HFFc6 (cell line): ENCODE measurements around the gene PDE3B. TPM values are rescaled to one million over a fixed set of nuclear protein-coding genes. Genes with fewer than 3 reads are reported as not detected.
"Not testable (repeated sequence)": the region's sequence is repeated elsewhere in the genome, so short reads cannot be mapped to it uniquely, and the experiment has no call there.

Experiments used
- DNase-seq: peaks from one replicate; pipeline ENCODE4 v3.0.0-alpha.2; 2018
- H3K27ac Mint-ChIP-seq: 2 replicates; pipeline ENCODE4 v1.8.0; 2020; ENCODE audit warnings: mild to moderate bottlenecking, mixed read lengths
- H3K27me3 Mint-ChIP-seq: 2 replicates; pipeline ENCODE4 v1.8.0; 2021; ENCODE audit warnings: mild to moderate bottlenecking, moderate library complexity, mixed read lengths; ENCODE audit not compliant: insufficient read depth
- H3K36me3 Mint-ChIP-seq: 2 replicates; pipeline ENCODE4 v1.8.0; 2021; ENCODE audit warnings: low read depth, mixed read lengths
- H3K4me1 Mint-ChIP-seq: 2 replicates; pipeline ENCODE4 v1.8.0; 2020; ENCODE audit warnings: low read depth, mixed read lengths
- H3K4me3 Mint-ChIP-seq: 2 replicates; pipeline ENCODE4 v1.8.0; 2020; ENCODE audit warnings: mild to moderate bottlenecking, moderate library complexity, mixed read lengths
- H3K9me3 Mint-ChIP-seq: 2 replicates; pipeline ENCODE4 v1.8.0; 2020; ENCODE audit warnings: mild to moderate bottlenecking, mixed read lengths
- CTCF ChIP-seq: fragments of 200-600 bp; sonication (generic); IDR thresholded peaks from 2 replicates; pipeline ENCODE4 v1.5.0; 2021; ENCODE audit warnings: antibody characterized with exemption, mild to moderate bottlenecking
- total RNA-seq, 6 experiments: library from RNA; stranded (reverse); fragmentation: NEBNext Ultra II Directional; extraction: Animal tissue kit (Norgen Biotek cat#: 25700); gene quantifications; 2 replicates in 1 of 6; 3 replicates in 5 of 6; pipeline ENCODE4 v1.2.3, GENCODE V29; 2021

PDE3B gene
- total RNA-seq, 6 experiments from 2014 or later, result 0.05 to 0.06 TPM; not detected in 4

GRCh38 chr11:14857621-14858020 lies 214.0 kb downstream of the PDE3B start:
- no peak overlapping the region for H3K27ac Mint-ChIP-seq
- no peak for TF ChIP-seq CTCF
- DNase-seq, result no peak
- H3K4me1 Mint-ChIP-seq, result no peaks in the 10 kb centered on the region
- H3K9me3 Mint-ChIP-seq, result no peaks in the 10 kb centered on the region
- no peaks in the 10 kb centered on the region for H3K36me3 Mint-ChIP-seq
- H3K27me3 Mint-ChIP-seq, result no peaks in the 10 kb centered on the region
- no peak overlapping the region for H3K4me3 Mint-ChIP-seq

- no peaks in the 10 kb centered on the region for H3K9me3 Mint-ChIP-seq
- H3K27ac Mint-ChIP-seq, result no peak overlapping the region
- no peak overlapping the region for H3K4me3 Mint-ChIP-seq
- no peaks in the 10 kb centered on the region for H3K27me3 Mint-ChIP-seq
- DNase-seq, result no peak
- TF ChIP-seq CTCF, result no peak
- no peaks in the 10 kb centered on the region for H3K4me1 Mint-ChIP-seq
- no peaks in the 10 kb centered on the region for H3K36me3 Mint-ChIP-seq
These were observed 214.8 kb downstream of the PDE3B start for GRCh38 chr11:14858404-14858803.

GRCh38 chr11:14860511-14860910 lies 216.9 kb downstream of the PDE3B start:
- no peaks in the 10 kb centered on the region for H3K4me1 Mint-ChIP-seq
- H3K36me3 Mint-ChIP-seq, result no peaks in the 10 kb centered on the region
- DNase-seq, result no peak
- H3K27me3 Mint-ChIP-seq, result peaks cover 2% of the 10 kb centered on the region; the same call in 1 of the 2 replicates
- H3K9me3 Mint-ChIP-seq, result peaks cover 6% of the 10 kb centered on the region
- TF ChIP-seq CTCF, result no peak
- no peak overlapping the region for H3K27ac Mint-ChIP-seq
- no peak overlapping the region for H3K4me3 Mint-ChIP-seq

GRCh38 chr11:14861680-14862079 lies 218.1 kb downstream of the PDE3B start:
- H3K4me3 Mint-ChIP-seq, result no peak overlapping the region
- no peak for TF ChIP-seq CTCF
- H3K9me3 Mint-ChIP-seq, result peaks cover 6% of the 10 kb centered on the region

GRCh38 chr11:14863775-14864174 lies 220.2 kb downstream of the PDE3B start:
- not testable (repeated sequence) for H3K9me3 Mint-ChIP-seq, H3K27me3 Mint-ChIP-seq, DNase-seq, H3K36me3 Mint-ChIP-seq, H3K4me1 Mint-ChIP-seq, H3K4me3 Mint-ChIP-seq, H3K27ac Mint-ChIP-seq

More at GRCh38 chr11:14861680-14862079, 218.1 kb downstream of the PDE3B start:
- no peaks in the 10 kb centered on the region for H3K4me1 Mint-ChIP-seq
- no peak overlapping the region for H3K27ac Mint-ChIP-seq
- no peak for DNase-seq
- H3K36me3 Mint-ChIP-seq, result no peaks in the 10 kb centered on the region
- peaks cover 2% of the 10 kb centered on the region; the same call in 1 of the 2 replicates for H3K27me3 Mint-ChIP-seq

GRCh38 chr11:14872032-14872431 lies 228.4 kb downstream of the PDE3B start:
- H3K27ac Mint-ChIP-seq, result no peak overlapping the region
- H3K4me3 Mint-ChIP-seq, result no peak overlapping the region
- no peaks in the 10 kb centered on the region for H3K4me1 Mint-ChIP-seq
- no peak for DNase-seq
- no peaks in the 10 kb centered on the region for H3K36me3 Mint-ChIP-seq
- no peaks in the 10 kb centered on the region; the same call in 1 of the 2 replicates for H3K27me3 Mint-ChIP-seq
- no peak for TF ChIP-seq CTCF
- H3K9me3 Mint-ChIP-seq, result no peaks in the 10 kb centered on the region
